IMR-90 (cell line): ENCODE data around the gene FAS. TPM values are rescaled to one million over a fixed set of nuclear protein-coding genes. Genes with fewer than 3 reads are reported as not detected.
A peak's percentile ranks its signal among the peaks of the same experiment; 100 is the strongest.

ENCODE experiments used
- ATAC-seq: fragments of 200-7000 bp; cut with Tn5 transposase; 2 replicates; pipeline ENCODE4 v1.9.1; 2020; ENCODE audit warnings: low read depth, mild to moderate bottlenecking, moderate library complexity
- BruUV-seq: library from RNA; stranded (reverse); fragments of 400-500 nt; replicated peaks from 2 replicates; lab custom pipeline; 2021; lab: Mats Ljungman, UMichigan
- CTCF ChIA-PET: fragments of 300-600 bp; formaldehyde crosslinking; extraction: SDS; loops from one replicate; lab custom pipeline; 2021; ENCODE audit warnings: antibody characterized with exemption; lab: Yijun Ruan, JAX
- POLR2A ChIA-PET: fragments of 300-600 bp; sonication (Branson Sonifier 250); formaldehyde crosslinking; loops from one replicate; lab custom pipeline; 2022; ENCODE audit warnings: antibody characterized with exemption; ENCODE audit not compliant: unreplicated experiment; lab: Charles Lee
- DNase-seq: peaks from one replicate; pipeline ENCODE4 v3.0.0; 2013
- H2AFZ ChIP-seq: replicated peaks from 2 replicates; pipeline ENCODE3; 2013; ENCODE audit warnings: low read length, mild to moderate bottlenecking; ENCODE audit not compliant: poor library complexity
- H2AK5ac ChIP-seq: 2 replicates; pipeline ENCODE4 v1.6.1; 2013; ENCODE audit warnings: low read depth, low read length, inconsistent platforms
- H2AK9ac ChIP-seq: replicated peaks from 2 replicates; pipeline ENCODE3; 2013; ENCODE audit warnings: mild to moderate bottlenecking, low read depth, low read length, moderate library complexity; ENCODE audit not compliant: poor library complexity
- H2BK120ac ChIP-seq: 2 replicates; pipeline ENCODE4 v1.6.1; 2013; ENCODE audit warnings: low read depth, low read length, inconsistent platforms
- H2BK15ac ChIP-seq: 3 replicates; pipeline ENCODE4 v1.6.1; 2013; ENCODE audit warnings: low read depth, low read length, inconsistent platforms
- H2BK20ac ChIP-seq: 2 replicates; pipeline ENCODE4 v1.6.1; 2013; ENCODE audit warnings: low read depth, mild to moderate bottlenecking, inconsistent platforms, low read length, moderate library complexity
- H2BK5ac ChIP-seq: 2 replicates; pipeline ENCODE4 v1.6.1; 2013; ENCODE audit warnings: mild to moderate bottlenecking, low read depth, low read length, inconsistent platforms; ENCODE audit not compliant: poor library complexity, severe bottlenecking
- H3K14ac ChIP-seq: replicated peaks from 2 replicates; pipeline ENCODE4 v1.6.1; 2013; ENCODE audit warnings: low read depth, low read length, inconsistent platforms
- H3K18ac ChIP-seq: 2 replicates; pipeline ENCODE4 v1.6.1; 2013; ENCODE audit warnings: low read depth, low read length, control low read depth
- H3K23ac ChIP-seq: 2 replicates; pipeline ENCODE4 v1.6.1; 2013; ENCODE audit warnings: low read depth, low read length, inconsistent platforms
- H3K27ac ChIP-seq: 2 replicates; pipeline ENCODE4 v1.5.1; 2013; ENCODE audit warnings: mild to moderate bottlenecking, control low read depth, low read length; ENCODE audit not compliant: insufficient read depth
- H3K27me3 ChIP-seq: 2 replicates; pipeline ENCODE4 v1.6.1; 2013; ENCODE audit warnings: low read length; ENCODE audit not compliant: control insufficient read depth, insufficient read depth
- H3K36me3 ChIP-seq: 2 replicates; pipeline ENCODE4 v1.6.1; 2013; ENCODE audit warnings: low read length, mixed read lengths; ENCODE audit not compliant: control insufficient read depth, insufficient read depth
- H3K4ac ChIP-seq: 2 replicates; pipeline ENCODE4 v1.6.1; 2013; ENCODE audit warnings: low read depth, low read length, inconsistent platforms
- H3K4me1 ChIP-seq: 2 replicates; pipeline ENCODE4 v1.6.1; 2013; ENCODE audit warnings: low read length, mixed read lengths; ENCODE audit not compliant: control insufficient read depth, insufficient read depth
- H3K4me2 ChIP-seq: 2 replicates; pipeline ENCODE4 v1.6.1; 2013; ENCODE audit warnings: low read depth, mild to moderate bottlenecking, control low read depth, low read length, moderate library complexity
- H3K4me3 ChIP-seq: 2 replicates; pipeline ENCODE4 v1.5.1; 2013; ENCODE audit warnings: low read depth, mild to moderate bottlenecking, control low read depth, low read length, moderate library complexity; ENCODE audit not compliant: insufficient read depth
- H3K56ac ChIP-seq: 2 replicates; pipeline ENCODE4 v1.6.1; 2013; ENCODE audit warnings: low read length, inconsistent platforms; ENCODE audit not compliant: insufficient read depth; ENCODE audit errors: extremely low read depth
- H3K79me1 ChIP-seq, 2 experiments: 2 replicates each; pipeline ENCODE4 v1.6.1; 2013; ENCODE audit warnings: low read length in 2 of 2, inconsistent platforms in 1 of 2, low read depth in 1 of 2
- H3K9ac ChIP-seq: 2 replicates; pipeline ENCODE4 v1.6.1; 2013; ENCODE audit warnings: low read depth, low read length, control low read depth
- H3K9me1 ChIP-seq: 2 replicates; pipeline ENCODE4 v1.6.1; 2013; ENCODE audit warnings: low read length, inconsistent platforms; ENCODE audit not compliant: insufficient read depth
- H3K9me3 ChIP-seq: 2 replicates; pipeline ENCODE4 v1.6.1; 2013; ENCODE audit warnings: low read length; ENCODE audit not compliant: control insufficient read depth, insufficient read depth
- H4K20me1 ChIP-seq: 2 replicates; pipeline ENCODE4 v1.6.1; 2013; ENCODE audit warnings: low read length, inconsistent platforms; ENCODE audit not compliant: insufficient read depth
- H4K5ac ChIP-seq: 2 replicates; pipeline ENCODE4 v1.6.1; 2013; ENCODE audit warnings: mild to moderate bottlenecking, low read depth, low read length, control low read depth
- H4K8ac ChIP-seq, 2 experiments: 2 replicates each; pipeline ENCODE4 v1.6.1; 2013; ENCODE audit warnings: low read depth in 2 of 2, low read length in 2 of 2, control low read depth in 1 of 2, inconsistent platforms in 1 of 2
- H4K91ac ChIP-seq: 2 replicates; pipeline ENCODE4 v1.6.1; 2013; ENCODE audit warnings: low read depth, low read length, inconsistent platforms; ENCODE audit not compliant: insufficient read depth
- BHLHE40 ChIP-seq: fragments of 150-350 bp; IDR thresholded peaks from 2 replicates; pipeline ENCODE4 v1.6.1; 2016; ENCODE audit warnings: mild to moderate bottlenecking, low read depth, low read length
- CTCF ChIP-seq: conservative IDR thresholded peaks from 2 replicates; pipeline ENCODE4 v1.5.1; 2012; ENCODE audit warnings: mild to moderate bottlenecking, low read depth, low read length, improper control_type of control experiment
- ELK1 ChIP-seq: fragments of 150-350 bp; IDR thresholded peaks from 2 replicates; pipeline ENCODE4 v1.6.1; 2016; ENCODE audit warnings: low read depth, mild to moderate bottlenecking, low read length, moderate library complexity, borderline replicate concordance
- FOS ChIP-seq: fragments of 150-350 bp; IDR thresholded peaks from 2 replicates; pipeline ENCODE4 v1.6.1; 2016; ENCODE audit warnings: low read depth, low read length
- MAFK ChIP-seq: IDR thresholded peaks from 2 replicates; pipeline ENCODE4 v1.6.1; 2012; ENCODE audit warnings: low read depth, low read length, improper control_type of control experiment
- MXI1 ChIP-seq: IDR thresholded peaks from 2 replicates; pipeline ENCODE4 v1.6.1; 2012; ENCODE audit warnings: low read depth, mild to moderate bottlenecking, low read length, moderate library complexity, borderline replicate concordance
- NFE2L2 ChIP-seq: fragments of 150-350 bp; IDR thresholded peaks from 2 replicates; pipeline ENCODE4 v1.6.1; 2016; ENCODE audit warnings: low read depth, mild to moderate bottlenecking, low read length
- RCOR1 ChIP-seq: IDR thresholded peaks from 2 replicates; pipeline ENCODE4 v1.6.1; 2012; ENCODE audit warnings: mild to moderate bottlenecking, low read length, improper control_type of control experiment; ENCODE audit not compliant: insufficient replicate concordance
- SMC3 ChIP-seq: fragments of 150-350 bp; IDR thresholded peaks from 2 replicates; pipeline ENCODE4 v1.6.1; 2016; ENCODE audit warnings: low read depth, mild to moderate bottlenecking, antibody characterized with exemption, low read length, moderate library complexity
- USF2 ChIP-seq: fragments of 150-350 bp; IDR thresholded peaks from 2 replicates; pipeline ENCODE4 v1.6.1; 2017; ENCODE audit warnings: mild to moderate bottlenecking, antibody characterized with exemption, low read length, low read depth
- WGBS, 2 experiments: methylation state at CpG; one replicate each; pipeline versions ENCODE4 v1.1.5 to v1.1.7; 2013; ENCODE audit warnings: missing lambda C conversion rate in 2 of 2; ENCODE audit not compliant: insufficient read length in 1 of 2; ENCODE audit errors: extremely low coverage in 2 of 2; 5-methylcytosine and 5-hydroxymethylcytosine counted together
- dilution Hi-C: fragments of 300-500 bp; cut with HindIII; formaldehyde crosslinking; loops from one replicate; pipeline ENCODE4 v1.14.3; 2018; ENCODE audit warnings: low sequenced_read_pairs; ENCODE audit not compliant: unreplicated experiment
- in situ Hi-C: fragments of 300-500 bp; cut with MboI; formaldehyde crosslinking; loops from 3 replicates; pipeline ENCODE4 v1.14.3; 2019; ENCODE audit warnings: low sequenced_read_pairs, inconsistent platforms, mixed read lengths
- intact Hi-C: fragments of 100-400 bp; cut with micrococcal nuclease; formaldehyde crosslinking; loops from 2 replicates; pipeline ENCODE4 v1.10.0; 2022
- polyA plus RNA-seq, 3 experiments: library from polyadenylated mRNA; depleted of rRNA; stranded (reverse); fragments of >200 nt; gene quantifications; 2 replicates each; pipeline ENCODE4 v1.2.3, GENCODE V29; 2012; ENCODE audit warnings: low replicate concordance in 1 of 3
- total RNA-seq: library from RNA; depleted of rRNA; stranded (reverse); fragments of >200 nt; gene quantifications from 2 replicates; pipeline ENCODE4 v1.2.3, GENCODE V29; 2012

FAS gene
- total and polyA plus RNA-seq, 2 of the 4 experiments (the other 2 are of a cell fraction), result 34.3 to 53.8 TPM

GRCh38 chr10:88979603-88980002 is 11.0 kb upstream of the FAS start:
- Histone ChIP-seq H3K14ac (no peak overlapping the region), H2BK120ac (no peak overlapping the region), H2BK15ac (no peak overlapping the region; the same call in 1 of the 3 replicates), H3K4ac (no peak overlapping the region), H3K36me3 (no peaks in the 10 kb centered on the region; the same call in 1 of the 2 replicates), H2AFZ (no peak overlapping the region), H3K27ac (no peak overlapping the region), H4K20me1 (0 out of 2 replicates have a peak, but pooled peaks cover 3% of the 10 kb centered on the region), H3K23ac (no peak overlapping the region; the same call in 1 of the 2 replicates), H2BK5ac (no peak overlapping the region), H3K9me3 (no peaks in the 10 kb centered on the region), H3K79me1 (peaks cover 25 to 50% of the 10 kb centered on the region in 2 experiments), H3K4me3 (no peak overlapping the region), H2AK9ac (no peak overlapping the region), H2BK20ac (no peak overlapping the region), H3K27me3 (no peaks in the 10 kb centered on the region), H3K56ac (no peak overlapping the region), H3K4me2 (no peak overlapping the region), H4K8ac (peak overlapping the region in 1 of 2 experiments; percentile 44; a peak in 1 of 4 replicates), H4K5ac (no peak overlapping the region), H3K9ac (no peak overlapping the region), H2AK5ac (no peak overlapping the region), H3K4me1 (peaks cover 6% of the 10 kb centered on the region), H3K9me1 (peaks cover 10% of the 10 kb centered on the region; the same call in 1 of the 2 replicates), H3K18ac (no peak overlapping the region), H4K91ac (no peak overlapping the region)
- ChIA-PET CTCF (no interaction called here), POLR2A (interaction anchor here (0.6 to 1.1 kb wide), 2 partner anchors 30 to 78 kb away, joined by 3 read pairs; no protein-coding TSS in a partner anchor)
- TF ChIP-seq MAFK, result no peak
- TF ChIP-seq ELK1, result no peak
- no peak for TF ChIP-seq BHLHE40
- TF ChIP-seq MXI1, result no peak
- TF ChIP-seq FOS, result no peak
- no peak for TF ChIP-seq RCOR1
- no peak for TF ChIP-seq CTCF
- no peak for TF ChIP-seq NFE2L2
- no peak for TF ChIP-seq SMC3
- TF ChIP-seq USF2, result no peak
- no TSS peak for BruUV-seq
- ATAC-seq, result no peak
- no CpG with 5 or more reads among the region's 4 CpGs for WGBS, 2 experiments
- no peak for DNase-seq
- in situ Hi-C loops (loop anchor here (5.0 kb wide), 1 partner anchor 37 kb away; no protein-coding TSS in a partner anchor), dilution Hi-C loops (no loop called here), intact Hi-C loops (no loop called here)
